ENCODE results near the gene CRTAC1. TPM values are rescaled to one million over a fixed set of nuclear protein-coding genes. Genes with fewer than 3 reads are reported as not detected.

CRTAC1 gene
- polyA plus RNA-seq, 1 donor (not counting 4 experiments of a cell fraction or from before 2014, with no cell fraction given): not detected

DNA sequence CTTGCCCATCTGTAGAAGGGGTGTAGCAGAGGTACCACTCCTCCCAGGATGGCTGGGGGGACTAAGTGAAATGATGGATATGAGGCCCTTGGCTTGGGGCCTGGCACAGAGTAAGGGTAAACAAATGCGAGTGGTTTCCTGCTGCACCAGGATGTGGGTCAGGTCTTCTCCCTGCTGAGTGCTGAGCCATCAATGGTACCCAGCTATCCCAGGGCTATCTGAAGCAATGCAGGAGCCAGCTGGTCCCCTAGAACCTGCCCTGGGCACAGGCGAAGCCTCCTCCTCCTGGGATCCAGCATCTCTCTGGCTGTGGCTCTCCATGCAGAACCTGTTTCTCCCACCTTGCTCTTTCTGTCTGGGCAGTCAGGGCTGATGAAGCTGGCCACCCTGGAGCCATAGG lies 201.7 kb downstream of the CRTAC1 start:
- FAIRE-seq: no peak
- Histone ChIP-seq H3K36me3 (ENCODE audit: control insufficient read depth in 2 of 2, extremely low read depth in 1 of 2, insufficient read depth in 2 of 2, low read length in 2 of 2) (no peaks in the 10 kb centered on the region), H3K79me2 (ENCODE audit: control insufficient read depth, insufficient read depth, low read length) (no peaks in the 10 kb centered on the region), H2AFZ (ENCODE audit: control insufficient read depth, low read length) (no peak overlapping the region), H4K20me1 (ENCODE audit: control insufficient read depth, extremely low read depth, insufficient read depth, low read length) (no peaks in the 10 kb centered on the region), H3K4me3 (ENCODE audit: control insufficient read depth in 2 of 3, extremely low read depth in 1 of 3, insufficient read depth in 2 of 3, low read depth in 1 of 3, low read length in 3 of 3) (no peak overlapping the region), H3K9ac (ENCODE audit: control insufficient read depth, extremely low read depth, insufficient read depth, low read length) (no peak overlapping the region), H3K4me1 (ENCODE audit: control insufficient read depth, extremely low read depth, insufficient read depth, low read length) (peaks cover 10% of the 10 kb centered on the region), H3K27me3 (ENCODE audit: control insufficient read depth, extremely low read depth, insufficient read depth, low read length) (peaks cover 4% of the 10 kb centered on the region), H3K9me1 (ENCODE audit: control insufficient read depth, extremely low read depth, insufficient read depth, low read length) (no peaks in the 10 kb centered on the region), H3K4me2 (ENCODE audit: control insufficient read depth, extremely low read depth, insufficient read depth, low read depth, low read length) (no peak overlapping the region), H3K27ac (ENCODE audit: control insufficient read depth, insufficient read depth, low read length) (no peak overlapping the region), H3K9me3 (ENCODE audit: control insufficient read depth, low read depth, low read length) (no peaks in the 10 kb centered on the region)
- no peak for TF ChIP-seq EZH2 (IDR thresholded peaks at IDR 0.05; ENCODE audit: low read length)
- TF ChIP-seq, protein P1, sequence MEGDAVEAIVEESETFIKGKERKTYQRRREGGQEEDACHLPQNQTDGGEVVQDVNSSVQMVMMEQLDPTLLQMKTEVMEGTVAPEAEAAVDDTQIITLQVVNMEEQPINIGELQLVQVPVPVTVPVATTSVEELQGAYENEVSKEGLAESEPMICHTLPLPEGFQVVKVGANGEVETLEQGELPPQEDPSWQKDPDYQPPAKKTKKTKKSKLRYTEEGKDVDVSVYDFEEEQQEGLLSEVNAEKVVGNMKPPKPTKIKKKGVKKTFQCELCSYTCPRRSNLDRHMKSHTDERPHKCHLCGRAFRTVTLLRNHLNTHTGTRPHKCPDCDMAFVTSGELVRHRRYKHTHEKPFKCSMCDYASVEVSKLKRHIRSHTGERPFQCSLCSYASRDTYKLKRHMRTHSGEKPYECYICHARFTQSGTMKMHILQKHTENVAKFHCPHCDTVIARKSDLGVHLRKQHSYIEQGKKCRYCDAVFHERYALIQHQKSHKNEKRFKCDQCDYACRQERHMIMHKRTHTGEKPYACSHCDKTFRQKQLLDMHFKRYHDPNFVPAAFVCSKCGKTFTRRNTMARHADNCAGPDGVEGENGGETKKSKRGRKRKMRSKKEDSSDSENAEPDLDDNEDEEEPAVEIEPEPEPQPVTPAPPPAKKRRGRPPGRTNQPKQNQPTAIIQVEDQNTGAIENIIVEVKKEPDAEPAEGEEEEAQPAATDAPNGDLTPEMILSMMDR (optimal IDR thresholded peaks at IDR 0.05 in 1 of 3, IDR thresholded peaks at IDR 0.05 in 1 of 3, conservative IDR thresholded peaks at IDR 0.05 in 1 of 3; ENCODE audit: extremely low read depth in 1 of 3, insufficient read depth in 2 of 3, low read length in 3 of 3): no peak
- no peak for DNase-seq (ENCODE audit: low read depth, low spot score)
- dilution Hi-C loops (cut with MboI; ENCODE audit: extremely low pct_ligation_motif_present, low sequenced_read_pairs): no loop called here

DNA sequence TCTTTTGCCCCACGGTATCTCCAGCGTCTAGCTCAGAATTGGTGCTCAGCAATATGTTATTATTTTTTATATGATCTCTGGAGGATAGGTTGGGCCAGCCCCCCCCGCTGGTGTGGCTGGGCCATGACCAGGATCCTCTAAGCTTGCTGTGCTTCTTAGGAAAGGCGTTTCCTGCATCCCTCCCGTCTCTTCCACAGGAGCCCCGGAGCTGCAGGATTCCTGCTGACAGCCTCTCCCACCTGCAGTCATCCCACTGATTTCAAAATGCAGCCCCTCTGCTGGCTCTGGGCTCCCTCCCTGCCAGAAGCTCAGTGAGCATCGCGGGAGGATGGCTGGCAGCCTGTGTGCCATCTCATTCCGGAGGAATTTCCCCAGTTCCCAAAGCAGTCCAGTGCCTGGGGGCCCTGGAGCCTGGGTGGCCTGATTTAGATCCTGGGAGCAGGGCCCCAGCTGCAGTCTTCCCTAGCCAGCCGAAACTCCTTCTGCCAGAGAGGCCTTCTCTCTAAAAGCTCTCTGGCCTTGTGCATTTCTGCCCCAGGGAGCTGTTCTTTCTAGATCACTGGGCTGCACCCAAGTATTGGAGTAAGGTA lies 202.6 kb downstream of the CRTAC1 start:
- Histone ChIP-seq H3K79me2 (ENCODE audit: control insufficient read depth, insufficient read depth, low read length) (no peaks in the 10 kb centered on the region), H3K27me3 (ENCODE audit: control insufficient read depth, extremely low read depth, insufficient read depth, low read length) (peaks cover 4% of the 10 kb centered on the region), H3K27ac (ENCODE audit: control insufficient read depth, insufficient read depth, low read length) (no peak overlapping the region), H3K4me1 (ENCODE audit: control insufficient read depth, extremely low read depth, insufficient read depth, low read length) (peaks cover 10% of the 10 kb centered on the region), H4K20me1 (ENCODE audit: control insufficient read depth, extremely low read depth, insufficient read depth, low read length) (no peaks in the 10 kb centered on the region), H3K9me3 (ENCODE audit: control insufficient read depth, low read depth, low read length) (no peaks in the 10 kb centered on the region), H2AFZ (ENCODE audit: control insufficient read depth, low read length) (no peak overlapping the region), H3K9ac (ENCODE audit: control insufficient read depth, extremely low read depth, insufficient read depth, low read length) (no peak overlapping the region), H3K36me3 (ENCODE audit: control insufficient read depth in 2 of 2, extremely low read depth in 1 of 2, insufficient read depth in 2 of 2, low read length in 2 of 2) (no peaks in the 10 kb centered on the region), H3K4me3 (ENCODE audit: control insufficient read depth in 2 of 3, extremely low read depth in 1 of 3, insufficient read depth in 2 of 3, low read depth in 1 of 3, low read length in 3 of 3) (no peak overlapping the region), H3K4me2 (ENCODE audit: control insufficient read depth, extremely low read depth, insufficient read depth, low read depth, low read length) (no peak overlapping the region), H3K9me1 (ENCODE audit: control insufficient read depth, extremely low read depth, insufficient read depth, low read length) (no peaks in the 10 kb centered on the region)
- DNase-seq (ENCODE audit: low read depth, low spot score) (no peak), FAIRE-seq (peak; percentile 55)
- dilution Hi-C loops (cut with MboI; ENCODE audit: extremely low pct_ligation_motif_present, low sequenced_read_pairs): no loop called here
- TF ChIP-seq, protein P1 (optimal IDR thresholded peaks at IDR 0.05 in 1 of 3, IDR thresholded peaks at IDR 0.05 in 1 of 3, conservative IDR thresholded peaks at IDR 0.05 in 1 of 3; ENCODE audit: extremely low read depth in 1 of 3, insufficient read depth in 2 of 3, low read length in 3 of 3): no peak
- TF ChIP-seq EZH2 (IDR thresholded peaks at IDR 0.05; ENCODE audit: low read length): no peak

Data from keratinocyte (primary cell).